ENCODE data around the gene NRXN3.

- no peak for TF ChIP-seq GATA2 (IDR thresholded peaks at IDR 0.05; ENCODE audit: low read depth, low read length)
- TF ChIP-seq GATA3 (IDR thresholded peaks at IDR 0.05; ENCODE audit: low read depth, low read length): no peak
These were observed 912.7 kb downstream of the NRXN3 start for GRCh38 chr14:79082883-79083282.

Data from SH-SY5Y (cell line).